Osteoblast (primary cell): ENCODE measurements around the gene IL17REL. TPM values are rescaled to one million over a fixed set of nuclear protein-coding genes. Genes with fewer than 3 reads are reported as not detected.
"Not testable (repeated sequence)": the region's sequence is repeated elsewhere in the genome, so short reads cannot be mapped to it uniquely, and the experiment has no call there.

ENCODE experiments used
- DNase-seq: peaks from one replicate; pipeline ENCODE4 v3.0.0; 2011; ENCODE audit warnings: low spot score, mixed read lengths; ENCODE audit not compliant: insufficient read length; ENCODE audit errors: missing footprints
- H2AFZ ChIP-seq: 2 replicates; pipeline ENCODE4 v1.6.0; 2011; ENCODE audit warnings: mild to moderate bottlenecking, low read length
- H3K27ac ChIP-seq: 2 replicates; pipeline ENCODE4 v1.5.1; 2011; ENCODE audit warnings: mild to moderate bottlenecking, low read depth, low read length, moderate library complexity
- H3K27me3 ChIP-seq: 2 replicates; pipeline ENCODE4 v1.6.0; 2012; ENCODE audit warnings: mild to moderate bottlenecking, control low read depth, inconsistent platforms, low read length, moderate library complexity; ENCODE audit not compliant: insufficient read depth
- H3K36me3 ChIP-seq: 2 replicates; pipeline ENCODE4 v1.5.1; 2011; ENCODE audit warnings: mild to moderate bottlenecking, low read length, control low read depth, moderate library complexity; ENCODE audit not compliant: insufficient read depth
- H3K4me1 ChIP-seq: 2 replicates; pipeline ENCODE4 v1.5.1; 2011; ENCODE audit warnings: mild to moderate bottlenecking, low read length, control low read depth, moderate library complexity; ENCODE audit not compliant: insufficient read depth
- H3K4me2 ChIP-seq: 2 replicates; pipeline ENCODE4 v1.6.0; 2011; ENCODE audit warnings: mild to moderate bottlenecking, low read length; ENCODE audit not compliant: insufficient read depth
- H3K4me3 ChIP-seq: fragments of 200-600 bp; sonication (generic); 3 replicates; pipeline ENCODE4 v1.5.1; 2012; ENCODE audit warnings: mild to moderate bottlenecking, low read length, inconsistent platforms; ENCODE audit not compliant: insufficient read depth
- H3K79me2 ChIP-seq: 2 replicates; pipeline ENCODE4 v1.6.0; 2012; ENCODE audit warnings: mild to moderate bottlenecking, low read length, control low read depth, inconsistent platforms; ENCODE audit not compliant: insufficient read depth
- H3K9me3 ChIP-seq: 2 replicates; pipeline ENCODE4 v1.5.1; 2011; ENCODE audit warnings: low read depth, low read length, control low read depth
- H4K20me1 ChIP-seq: 2 replicates; pipeline ENCODE4 v1.6.0; 2012; ENCODE audit warnings: mild to moderate bottlenecking, low read length, control low read depth; ENCODE audit not compliant: insufficient read depth
- CTCF ChIP-seq: IDR thresholded peaks from 2 replicates; pipeline ENCODE4 v1.5.1; 2011; ENCODE audit warnings: mild to moderate bottlenecking, low read depth, low read length, moderate library complexity; ENCODE audit errors: extremely low read depth
- total RNA-seq: library from RNA; depleted of rRNA; stranded (reverse); fragments of >200 nt; gene quantifications from 2 replicates; pipeline ENCODE4 v1.2.3, GENCODE V29; 2012

Gene IL17REL
- total RNA-seq, 1 donor, result not detected

- TF ChIP-seq CTCF, result no peak
- Histone ChIP-seq H3K9me3 (peaks cover 2% of the 10 kb centered on the region), H3K36me3 (no peaks in the 10 kb centered on the region), H3K27me3 (peaks cover 23% of the 10 kb centered on the region), H2AFZ (no peak overlapping the region), H3K27ac (no peak overlapping the region), H4K20me1 (no peaks in the 10 kb centered on the region), H3K4me2 (no peak overlapping the region), H3K79me2 (no peaks in the 10 kb centered on the region), H3K4me3 (no peak overlapping the region), H3K4me1 (no peaks in the 10 kb centered on the region)
- DNase-seq, result peak; percentile 71
These were observed 29.2 kb downstream of the IL17REL start for GRCh38 chr22:49983148-49984042.

DNA sequence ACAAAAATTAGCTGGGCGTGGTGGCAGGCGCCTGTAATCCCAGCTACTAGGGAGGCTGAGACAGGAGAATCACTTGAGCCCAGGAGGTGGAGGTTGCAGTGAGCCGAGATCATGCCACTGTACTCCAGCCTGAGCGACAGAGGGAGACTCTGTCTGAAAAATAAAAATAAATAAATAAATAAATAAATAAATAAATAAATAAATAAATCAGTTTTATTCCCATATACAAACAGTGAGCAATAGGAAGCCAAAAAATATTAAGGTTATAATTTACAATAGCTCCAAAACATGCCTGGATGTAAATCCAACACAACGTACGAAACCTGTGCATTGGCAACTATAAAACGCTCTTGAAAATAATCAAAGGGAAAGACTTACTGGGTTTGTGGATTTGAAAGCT lies 30.8 kb downstream of the IL17REL start:
- not testable (repeated sequence) for H3K79me2 ChIP-seq, H3K9me3 ChIP-seq, H4K20me1 ChIP-seq, DNase-seq, H2AFZ ChIP-seq, H3K27ac ChIP-seq, H3K36me3 ChIP-seq, H3K4me2 ChIP-seq, H3K4me1 ChIP-seq, H3K4me3 ChIP-seq
- peaks cover 23% of the 10 kb centered on the region for H3K27me3 ChIP-seq

DNA sequence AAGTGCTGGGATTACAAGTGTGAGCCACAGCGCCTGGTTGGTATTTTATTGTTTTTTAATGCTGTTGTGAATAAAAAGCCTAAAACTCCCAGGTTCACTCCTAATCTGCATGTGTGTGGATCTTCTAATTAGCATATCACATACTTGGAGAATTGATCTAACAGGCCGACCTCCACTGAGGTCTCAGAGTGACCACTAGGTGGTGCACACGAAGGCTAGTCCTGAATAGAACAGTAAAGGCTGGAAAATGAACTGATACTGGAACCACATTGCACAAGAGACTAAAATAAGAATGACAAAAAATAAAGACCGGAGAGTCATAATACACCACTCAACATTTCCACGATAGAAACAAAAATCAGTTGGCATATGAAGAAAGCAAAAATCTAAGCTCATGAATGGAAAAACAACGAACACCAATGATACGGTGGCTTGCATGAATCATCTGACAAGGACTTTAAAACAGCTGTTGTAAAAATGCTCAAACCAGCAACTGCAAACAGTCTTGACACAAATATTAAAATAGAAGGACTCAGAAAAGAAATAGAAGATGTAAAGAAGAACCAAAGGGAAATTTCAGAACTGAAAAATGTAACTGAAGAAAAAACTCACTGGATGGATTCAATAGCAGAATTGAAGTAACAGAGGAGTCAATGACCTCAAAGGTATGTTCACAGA lies 32.8 kb downstream of the IL17REL start:
- no peak overlapping the region for H2AFZ ChIP-seq
- no peaks in the 10 kb centered on the region for H3K9me3 ChIP-seq
- no peak overlapping the region for H3K4me2 ChIP-seq
- DNase-seq, result peak; percentile 90
- H3K4me1 ChIP-seq, result peaks cover 4% of the 10 kb centered on the region
- TF ChIP-seq CTCF, result peak; percentile 61
- no peaks in the 10 kb centered on the region for H4K20me1 ChIP-seq
- peaks cover 18% of the 10 kb centered on the region for H3K27me3 ChIP-seq
- no peak overlapping the region for H3K4me3 ChIP-seq
- H3K36me3 ChIP-seq, result no peaks in the 10 kb centered on the region
- no peaks in the 10 kb centered on the region for H3K79me2 ChIP-seq
- H3K27ac ChIP-seq, result no peak overlapping the region

DNA sequence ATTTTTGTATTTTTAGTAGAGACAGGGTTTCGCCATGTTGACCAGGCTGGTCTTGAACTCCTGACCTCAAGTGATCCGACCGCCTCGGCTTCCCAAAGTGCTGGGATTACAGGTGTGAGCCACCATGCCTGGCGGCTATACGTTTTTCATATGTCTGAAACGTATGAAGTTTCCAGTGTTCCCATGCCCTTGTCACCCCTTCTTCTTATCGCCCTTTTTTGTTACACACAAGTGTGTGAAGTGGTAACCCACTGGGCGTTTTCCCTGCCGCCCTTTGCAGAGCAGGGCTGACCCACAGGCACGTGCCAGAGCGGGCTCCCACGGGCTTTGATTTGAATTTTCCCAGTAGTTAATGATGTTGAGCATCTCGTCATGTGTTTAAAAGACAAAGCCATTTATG lies 35.0 kb downstream of the IL17REL start:
- DNase-seq, result no peak
- H3K9me3 ChIP-seq, result no peaks in the 10 kb centered on the region
- no peak overlapping the region for H3K27ac ChIP-seq
- no peaks in the 10 kb centered on the region for H3K79me2 ChIP-seq
- peaks cover 4% of the 10 kb centered on the region for H3K4me1 ChIP-seq
- H3K4me3 ChIP-seq, result no peak overlapping the region
- no peaks in the 10 kb centered on the region for H3K36me3 ChIP-seq
- no peaks in the 10 kb centered on the region for H4K20me1 ChIP-seq
- H3K4me2 ChIP-seq, result no peak overlapping the region
- TF ChIP-seq CTCF, result no peak
- no peak overlapping the region for H2AFZ ChIP-seq
- peaks cover 1% of the 10 kb centered on the region for H3K27me3 ChIP-seq
